H54 (cell line): Measurements from ENCODE around the gene DIS3L2.
"Not testable (repeated sequence)": the region's sequence is repeated elsewhere in the genome, so short reads cannot be mapped to it uniquely, and the experiment has no call there.

ENCODE experiments used
- DNase-seq: peaks from one replicate; pipeline ENCODE4 v3.0.0; 2011; ENCODE audit warnings: low spot score, mixed read lengths; ENCODE audit not compliant: insufficient read length
- FAIRE-seq: peaks from 3 replicates; lab custom pipeline; 2011; peaks lifted over from hg19 to GRCh38; lab: Jason Lieb, UNC
- POLR2A ChIP-seq: IDR thresholded peaks from 2 replicates; pipeline ENCODE4 v1.6.1; 2011; ENCODE audit warnings: low read depth, mild to moderate bottlenecking, low read length

Gene DIS3L2

GRCh38 chr2:232097758-232098157 lies 136.2 kb downstream of the DIS3L2 start:
- TF ChIP-seq POLR2A: no peak
- DNase-seq: no peak
- no peak for FAIRE-seq

- TF ChIP-seq POLR2A: no peak
- FAIRE-seq (no peak), DNase-seq (no peak)
These were observed 140.9 kb downstream of the DIS3L2 start for GRCh38 chr2:232102380-232102779.

GRCh38 chr2:232103140-232103737 lies 141.7 kb downstream of the DIS3L2 start:
- TF ChIP-seq POLR2A: no peak
- FAIRE-seq (no peak), DNase-seq (no peak)

- DNase-seq (no peak), FAIRE-seq (no peak)
- TF ChIP-seq POLR2A: no peak
These were observed 142.6 kb downstream of the DIS3L2 start for GRCh38 chr2:232104076-232104646.

- DNase-seq (no peak), FAIRE-seq (no peak)
- no peak for TF ChIP-seq POLR2A
These were observed 150.0 kb downstream of the DIS3L2 start for GRCh38 chr2:232111551-232111950.

GRCh38 chr2:232113821-232114220 lies 152.3 kb downstream of the DIS3L2 start:
- no peak for FAIRE-seq
- TF ChIP-seq POLR2A: no peak
- no peak for DNase-seq

GRCh38 chr2:232115728-232116361 lies 154.3 kb downstream of the DIS3L2 start:
- FAIRE-seq, DNase-seq: not testable (repeated sequence)

- TF ChIP-seq POLR2A: no peak
- FAIRE-seq (no peak), DNase-seq (no peak)
These were observed 155.3 kb downstream of the DIS3L2 start for GRCh38 chr2:232116852-232117251.

- FAIRE-seq (no peak), DNase-seq (no peak)
- TF ChIP-seq POLR2A: no peak
These were observed 155.9 kb downstream of the DIS3L2 start for GRCh38 chr2:232117413-232117812.

GRCh38 chr2:232120911-232121310 lies 159.4 kb downstream of the DIS3L2 start:
- TF ChIP-seq POLR2A: no peak
- FAIRE-seq: no peak
- DNase-seq: no peak

GRCh38 chr2:232124309-232124708 lies 162.8 kb downstream of the DIS3L2 start:
- no peak for TF ChIP-seq POLR2A
- FAIRE-seq: no peak
- DNase-seq: no peak

- FAIRE-seq (no peak), DNase-seq (no peak)
- no peak for TF ChIP-seq POLR2A
These were observed 165.0 kb downstream of the DIS3L2 start for GRCh38 chr2:232126301-232127099.

- DNase-seq (no peak), FAIRE-seq (no peak)
- TF ChIP-seq POLR2A: no peak
These were observed 168.0 kb downstream of the DIS3L2 start for GRCh38 chr2:232129483-232129882.

- no peak for DNase-seq
- no peak for TF ChIP-seq POLR2A
- no peak for FAIRE-seq
These were observed 170.7 kb downstream of the DIS3L2 start for GRCh38 chr2:232132181-232132580.
